Upper lobe of left lung (tissue), 6 donors: ENCODE results near the gene SGIP1. TPM values are rescaled to one million over a fixed set of nuclear protein-coding genes. Genes with fewer than 3 reads are reported as not detected.

ENCODE experiments used
- ATAC-seq, 2 donors: fragments of 200-7000 bp; cut with Tn5 transposase; one replicate each; pipeline ENCODE4 v1.9.1; 2022; ENCODE audit warnings: mild to moderate bottlenecking in 2 of 2, moderate library complexity in 2 of 2; ENCODE audit not compliant: low FRiP score in 2 of 2
- DNase-seq, 2 donors: peaks; one replicate each; pipeline ENCODE4 v3.0.0-alpha.2; 2019 to 2020
- H3K27ac ChIP-seq, 4 donors: fragments of 200-600 bp; sonication (generic); one replicate each; pipeline ENCODE4 v1.5.1; 2016 to 2019
- H3K27me3 ChIP-seq, 4 donors: fragments of 200-600 bp; sonication (generic); one replicate each; pipeline ENCODE4 v1.5.1; 2017 to 2019
- H3K36me3 ChIP-seq, 4 donors: fragments of 200-600 bp; sonication (generic); one replicate each; pipeline ENCODE4 v1.5.1; 2016 to 2019
- H3K4me1 ChIP-seq, 4 donors: fragments of 200-600 bp; sonication (generic); one replicate each; pipeline ENCODE4 v1.5.1; 2018 to 2019
- H3K4me3 ChIP-seq, 4 donors: fragments of 200-600 bp; sonication (generic); one replicate each; pipeline ENCODE4 v1.5.1; 2017 to 2019; ENCODE audit warnings: mild to moderate bottlenecking in 2 of 4, moderate library complexity in 1 of 4
- H3K9me3 ChIP-seq, 4 donors: fragments of 200-600 bp; sonication (generic); one replicate each; pipeline ENCODE4 v1.5.1; 2018 to 2019
- EP300 ChIP-seq, 4 donors: sonication (generic); formaldehyde crosslinking; IDR thresholded peaks; one replicate each; pipeline ENCODE4 v1.5.1; 2017; ENCODE audit warnings: antibody characterized with exemption in 4 of 4, control low read depth in 2 of 4
- POLR2A ChIP-seq, 4 donors: fragments of 450-650 bp; IDR thresholded peaks; one replicate each; pipeline ENCODE4 v1.5.1; 2016 to 2017; ENCODE audit warnings: antibody characterized with exemption in 4 of 4, mild to moderate bottlenecking in 2 of 4
- POLR2AphosphoS5 ChIP-seq, 2 donors: sonication (generic); formaldehyde crosslinking; IDR thresholded peaks; one replicate each; pipeline ENCODE4 v1.5.1; 2017; ENCODE audit warnings: antibody characterized with exemption in 2 of 2
- WGBS, 2 donors: methylation state at CpG; one replicate each; pipeline ENCODE4 v1.1.5; 2017 to 2018; 5-methylcytosine and 5-hydroxymethylcytosine counted together
- total RNA-seq, 6 donors: library from RNA; depleted of rRNA in 4 of 6; stranded (reverse); fragments of >200 nt in 4 of 6; gene quantifications; one replicate each; pipeline versions ENCODE4 v1.1.0 to v1.2.1, GENCODE V29; 2016 to 2021
- TF ChIP-seq, protein P1 (sequence below), 6 experiments: fragments of 450-650 bp in 4 of 6; fragments of 200-600 bp in 2 of 6; sonication (generic) in 2 of 6; IDR thresholded peaks; one replicate each; pipeline ENCODE4 v1.5.1; 2016 to 2019; ENCODE audit warnings: antibody characterized with exemption in 6 of 6
- donor health status: DM: no; HTN: no; CAD: no; lungs with moderate emphysema.
- donor health status: DM: no; HTN: yes; CAD: no; lungs with severe emphysema.

Gene SGIP1
- total RNA-seq, 6 donors from 2014 or later, result 5.8 to 29.3 (median 10.0) TPM

DNA sequence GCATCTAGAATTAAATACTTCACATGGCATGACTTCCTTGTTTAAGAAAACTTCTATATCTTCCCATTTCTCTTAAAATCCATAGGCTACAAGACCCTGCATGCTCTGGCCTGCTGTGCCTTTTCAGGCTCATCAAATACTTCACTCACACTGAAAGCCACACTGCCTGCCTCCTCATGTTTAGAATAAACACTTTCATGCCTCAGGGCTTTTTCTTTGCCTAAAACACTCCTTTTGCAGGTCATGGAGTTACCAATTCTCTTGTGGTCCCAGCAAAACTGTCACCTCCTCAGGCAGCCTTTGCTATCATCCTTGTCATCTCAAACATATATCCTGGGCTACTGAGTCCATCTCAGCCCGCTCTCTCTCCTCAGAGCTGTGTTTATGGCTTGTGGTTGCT is 5.5 kb downstream of the SGIP1 start:
- H3K36me3 ChIP-seq, result no peaks in the 10 kb centered on the region
- no peak for DNase-seq
- peak overlapping the region in 1 of 4 donors; percentile 41 for H3K27ac ChIP-seq
- H3K4me3 ChIP-seq, result no peak overlapping the region
- H3K9me3 ChIP-seq, result no peaks in the 10 kb centered on the region
- H3K27me3 ChIP-seq, result no peaks in the 10 kb centered on the region
- TF ChIP-seq EP300 (IDR thresholded peaks at IDR 0.05) (no peak), POLR2A (IDR thresholded peaks at IDR 0.05) (no peak), POLR2AphosphoS5 (IDR thresholded peaks at IDR 0.05) (no peak)
- TF ChIP-seq, protein P1, sequence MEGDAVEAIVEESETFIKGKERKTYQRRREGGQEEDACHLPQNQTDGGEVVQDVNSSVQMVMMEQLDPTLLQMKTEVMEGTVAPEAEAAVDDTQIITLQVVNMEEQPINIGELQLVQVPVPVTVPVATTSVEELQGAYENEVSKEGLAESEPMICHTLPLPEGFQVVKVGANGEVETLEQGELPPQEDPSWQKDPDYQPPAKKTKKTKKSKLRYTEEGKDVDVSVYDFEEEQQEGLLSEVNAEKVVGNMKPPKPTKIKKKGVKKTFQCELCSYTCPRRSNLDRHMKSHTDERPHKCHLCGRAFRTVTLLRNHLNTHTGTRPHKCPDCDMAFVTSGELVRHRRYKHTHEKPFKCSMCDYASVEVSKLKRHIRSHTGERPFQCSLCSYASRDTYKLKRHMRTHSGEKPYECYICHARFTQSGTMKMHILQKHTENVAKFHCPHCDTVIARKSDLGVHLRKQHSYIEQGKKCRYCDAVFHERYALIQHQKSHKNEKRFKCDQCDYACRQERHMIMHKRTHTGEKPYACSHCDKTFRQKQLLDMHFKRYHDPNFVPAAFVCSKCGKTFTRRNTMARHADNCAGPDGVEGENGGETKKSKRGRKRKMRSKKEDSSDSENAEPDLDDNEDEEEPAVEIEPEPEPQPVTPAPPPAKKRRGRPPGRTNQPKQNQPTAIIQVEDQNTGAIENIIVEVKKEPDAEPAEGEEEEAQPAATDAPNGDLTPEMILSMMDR (IDR thresholded peaks at IDR 0.05), result no peak
- no peak for ATAC-seq
- 79 to 100% methylated on average over 1 of the region's 1 CpG for WGBS, 2 donors
- peaks cover 0 to 11% (median 4%) of the 10 kb centered on the region in 4 donors for H3K4me1 ChIP-seq

DNA sequence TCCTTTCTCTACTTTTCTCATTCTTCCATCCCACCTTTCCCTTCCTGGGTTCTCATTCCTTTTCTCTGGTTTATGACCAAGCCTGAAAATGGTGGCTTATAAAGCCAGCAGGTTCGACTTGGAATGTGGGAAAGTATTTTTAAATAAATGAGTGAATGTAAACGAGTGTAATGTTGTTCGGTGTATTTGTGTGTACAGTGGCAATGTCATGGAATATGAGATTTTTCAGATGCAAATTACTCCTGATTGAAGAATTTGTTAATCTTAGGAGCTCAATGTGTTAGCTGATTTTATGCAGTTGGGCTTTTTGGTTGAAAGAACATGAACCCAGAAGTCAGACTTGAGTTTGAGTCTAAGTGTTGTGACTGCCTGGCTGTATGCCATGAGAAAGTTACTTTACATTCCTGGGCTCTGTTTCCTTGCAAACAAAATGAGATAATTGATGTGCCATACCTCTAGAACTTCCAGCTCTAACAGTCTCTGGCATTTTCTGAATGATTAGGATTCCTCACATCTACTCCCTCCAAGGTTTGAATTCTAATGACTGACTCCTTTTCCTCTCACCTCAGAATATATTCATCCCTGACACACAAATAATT is 6.6 kb downstream of the SGIP1 start:
- H3K27me3 ChIP-seq, result no peaks in the 10 kb centered on the region
- no peak for DNase-seq
- no peak overlapping the region for H3K27ac ChIP-seq
- WGBS, 2 donors, result 52 to 67% methylated on average over 3 of the region's 3 CpGs
- no peaks in the 10 kb centered on the region for H3K9me3 ChIP-seq
- ATAC-seq, result no peak
- H3K4me3 ChIP-seq, result no peak overlapping the region
- H3K4me1 ChIP-seq, result peaks cover 0 to 11% (median 4%) of the 10 kb centered on the region in 4 donors
- TF ChIP-seq POLR2AphosphoS5 (IDR thresholded peaks at IDR 0.05) (no peak), EP300 (IDR thresholded peaks at IDR 0.05) (no peak), POLR2A (IDR thresholded peaks at IDR 0.05) (no peak)
- TF ChIP-seq, protein P1 (IDR thresholded peaks at IDR 0.05), result no peak
- H3K36me3 ChIP-seq, result no peaks in the 10 kb centered on the region

DNA sequence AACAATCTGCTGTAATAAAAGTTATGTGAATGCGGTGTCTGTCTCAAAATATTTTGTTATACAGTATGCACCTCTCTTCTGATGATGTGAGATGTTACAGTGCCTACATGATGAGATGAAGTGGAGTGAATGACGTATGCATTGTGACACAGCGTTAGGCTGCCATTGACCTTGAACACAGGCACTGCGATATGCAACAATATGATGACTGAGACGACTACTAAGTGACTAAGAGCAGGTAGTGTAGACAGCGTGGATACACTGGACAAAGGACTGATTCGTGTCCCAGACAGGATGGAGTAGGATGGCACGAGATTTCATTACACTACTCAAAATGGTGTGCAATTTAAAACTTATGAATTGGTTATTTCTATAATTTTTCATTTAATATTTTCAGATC is 8.4 kb downstream of the SGIP1 start:
- Histone ChIP-seq H3K4me1 (peaks cover 0 to 11% (median 4%) of the 10 kb centered on the region in 4 donors), H3K4me3 (no peak overlapping the region), H3K27ac (peak overlapping the region in 1 of 4 donors; percentile 11), H3K9me3 (no peaks in the 10 kb centered on the region), H3K36me3 (no peaks in the 10 kb centered on the region), H3K27me3 (no peaks in the 10 kb centered on the region)
- ATAC-seq (no peak), DNase-seq (no peak)
- WGBS, 2 donors, result 80 to 89% methylated on average over 8 of the region's 8 CpGs
- TF ChIP-seq, protein P1 (IDR thresholded peaks at IDR 0.05), result no peak
- no peak for TF ChIP-seq POLR2AphosphoS5 (IDR thresholded peaks at IDR 0.05)
- TF ChIP-seq EP300 (IDR thresholded peaks at IDR 0.05), result no peak
- no peak for TF ChIP-seq POLR2A (IDR thresholded peaks at IDR 0.05)

DNA sequence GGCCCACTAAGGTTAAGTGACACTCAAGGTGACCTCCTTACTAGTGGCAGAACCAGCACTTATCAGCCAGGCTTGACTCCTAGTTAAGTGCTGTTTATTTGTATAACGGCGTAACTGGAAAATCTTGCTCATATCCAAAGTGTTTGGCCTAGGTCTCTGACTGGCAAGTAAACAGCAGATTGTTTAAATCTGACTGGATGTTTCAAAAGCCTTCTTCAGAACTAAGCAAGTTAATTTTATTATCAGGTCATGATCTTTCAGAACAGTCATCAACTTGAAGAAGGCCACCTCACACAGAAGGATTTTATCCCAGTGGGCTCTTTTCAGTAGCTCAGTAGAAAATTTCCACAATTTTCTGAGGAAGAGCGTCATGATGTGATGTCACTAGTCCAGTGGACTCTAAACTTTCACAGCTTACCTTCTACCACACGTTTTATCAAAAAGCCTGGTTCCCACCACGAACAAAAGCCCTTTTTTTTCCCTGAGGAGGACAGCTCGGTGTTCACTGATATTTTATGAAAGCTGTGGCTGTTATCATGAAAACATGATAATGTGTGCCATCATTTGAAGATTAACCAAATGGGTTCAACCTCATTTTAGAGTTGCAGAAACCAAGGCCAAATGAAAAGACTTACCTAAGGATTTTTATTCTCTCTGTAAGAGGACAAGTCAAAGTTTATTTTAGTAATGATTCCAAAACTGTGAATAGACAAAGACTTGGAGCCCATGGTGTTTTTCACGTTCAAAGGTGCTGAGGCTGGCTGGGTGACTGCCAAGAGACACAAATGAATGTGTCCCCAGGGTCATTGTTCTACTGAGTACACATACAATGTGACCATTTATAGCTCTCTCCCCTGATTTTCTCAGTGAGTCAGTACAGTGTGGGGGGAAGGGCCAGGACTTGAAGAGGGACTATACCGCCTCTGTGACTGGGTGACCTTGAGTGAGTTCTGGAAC is 9.1 kb downstream of the SGIP1 start:
- Histone ChIP-seq H3K4me1 (peaks cover 0 to 11% (median 4%) of the 10 kb centered on the region in 4 donors), H3K27ac (peak overlapping the region; percentile 30 to 65 (median 41)), H3K4me3 (no peak overlapping the region), H3K27me3 (no peaks in the 10 kb centered on the region), H3K9me3 (no peaks in the 10 kb centered on the region), H3K36me3 (no peaks in the 10 kb centered on the region)
- 48 to 49% methylated on average over 8 of the region's 8 CpGs for WGBS, 2 donors
- DNase-seq (no peak), ATAC-seq (peak; percentile 24 to 73)
- peak in 1 of 2 donors; percentile 19 for TF ChIP-seq POLR2AphosphoS5 (IDR thresholded peaks at IDR 0.05)
- TF ChIP-seq, protein P1 (IDR thresholded peaks at IDR 0.05), result no peak
- peak in 1 of 4 donors; percentile 65 for TF ChIP-seq EP300 (IDR thresholded peaks at IDR 0.05)
